Measurements from ENCODE around the gene UGCG. TPM values are rescaled to one million over a fixed set of nuclear protein-coding genes. Genes with fewer than 3 reads are reported as not detected.

Gene UGCG
- total RNA-seq, 1 experiment from 2014 or later, result 23.3 TPM

DNA sequence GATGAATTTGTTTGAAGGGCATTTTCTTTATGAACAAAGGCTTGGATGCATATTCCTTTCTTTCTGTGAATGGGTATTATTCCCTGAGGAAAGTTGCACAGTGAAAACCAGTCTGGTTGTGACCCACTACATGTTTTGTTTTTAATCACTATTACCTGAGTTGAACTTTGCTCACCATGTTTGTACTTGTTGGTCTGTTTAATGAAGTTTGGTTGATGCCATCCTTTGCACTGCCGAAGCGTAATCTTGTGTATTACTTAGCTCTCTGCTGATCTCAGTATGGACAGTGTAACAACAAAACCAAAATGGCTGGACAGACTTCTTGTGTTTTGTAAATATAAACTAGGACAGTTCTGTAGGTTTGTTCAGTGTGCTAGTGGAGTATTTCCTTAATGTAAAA lies 38.1 kb downstream of the UGCG start:
- no peaks in the 10 kb centered on the region for H4K20me1 ChIP-seq (ENCODE audit: control insufficient read depth, insufficient read depth, insufficient read length)
- Mint-ChIP-seq H3K27me3 (ENCODE audit: low read depth) (no peaks in the 10 kb centered on the region), H3K36me3 (ENCODE audit: insufficient read depth in 1 of 3, low read depth in 3 of 3) (peaks cover 7 to 38% (median 28%) of the 10 kb centered on the region in 3 experiments; a peak in 6 of 7 replicates), H3K4me3 (no peak overlapping the region), H3K9me3 (no peaks in the 10 kb centered on the region), H3K27ac (no peak overlapping the region), H3K4me1 (peaks cover 0 to 5% of the 10 kb centered on the region in 2 experiments; a peak in 1 of 4 replicates)
- no peaks in the 10 kb centered on the region for H3K4me1 ChIP-seq (ENCODE audit: insufficient read depth, low read length)
- no peaks in the 10 kb centered on the region for H3K79me2 ChIP-seq (ENCODE audit: insufficient read depth, low read length)
- H2AK5ac ChIP-seq (ENCODE audit: insufficient read length, low read length), result no peak overlapping the region
- no peak overlapping the region for H3K9ac ChIP-seq (ENCODE audit: extremely low read depth, insufficient read length, low read length)
- no peak overlapping the region for H2BK12ac ChIP-seq (ENCODE audit: insufficient read length, low read depth, low read length)
- no peak overlapping the region for H3K14ac ChIP-seq (ENCODE audit: insufficient read depth, low read length)
- no peak overlapping the region for H3K27ac ChIP-seq (ENCODE audit: insufficient read length, low read depth, low read length)
- no peak overlapping the region for H4K5ac ChIP-seq (ENCODE audit: insufficient read length, low read depth, low read length)
- H3K27me3 ChIP-seq (ENCODE audit: insufficient read depth, low read length), result no peaks in the 10 kb centered on the region
- no peak overlapping the region for H4K8ac ChIP-seq (replicated peaks; ENCODE audit: insufficient read length, low read depth, low read length)
- no peak overlapping the region for H3K56ac ChIP-seq (ENCODE audit: insufficient read length, low read depth, low read length)
- DNase-seq, result no peak
- no peak overlapping the region for H3T11ph ChIP-seq (ENCODE audit: low read length)
- no peak overlapping the region for H3K4ac ChIP-seq (ENCODE audit: low read depth, low read length)
- no peak overlapping the region for H2BK15ac ChIP-seq (ENCODE audit: low read depth, low read length)
- H4K91ac ChIP-seq (ENCODE audit: insufficient read length, low read depth, low read length), result no peak overlapping the region
- TF ChIP-seq CTCF (conservative IDR thresholded peaks at IDR 0.05), result no peak
- H3K18ac ChIP-seq (ENCODE audit: insufficient read length, low read depth, low read length), result no peak overlapping the region
- H3K9me3 ChIP-seq (ENCODE audit: control insufficient read depth, low read depth, low read length), result no peaks in the 10 kb centered on the region
- no peaks in the 10 kb centered on the region for H3K23me2 ChIP-seq (ENCODE audit: insufficient read length, low read depth, low read length, poor library complexity, severe bottlenecking)
- no peak overlapping the region for H2BK20ac ChIP-seq (ENCODE audit: low read depth, low read length, poor library complexity, severe bottlenecking)
- H2BK120ac ChIP-seq (ENCODE audit: low read depth, low read length, poor library complexity, severe bottlenecking), result no peak overlapping the region
- no peak overlapping the region for H2BK5ac ChIP-seq (ENCODE audit: insufficient read length, low read length)
- no peak overlapping the region for H3K23ac ChIP-seq (ENCODE audit: insufficient read length, low read depth, low read length)
- no peak overlapping the region for H3K4me2 ChIP-seq (ENCODE audit: insufficient read depth, insufficient read length, low read length)
- no peaks in the 10 kb centered on the region for H3K79me1 ChIP-seq (ENCODE audit: insufficient read depth, low read depth, low read length, poor library complexity, severe bottlenecking)
- no CpG with 5 or more reads among the region's 2 CpGs for WGBS (ENCODE audit: extremely low coverage, insufficient read length, low lambda C conversion rate)
- H2AFZ ChIP-seq (ENCODE audit: low read length), result no peak overlapping the region

Data from H9 (cell line).